Gastroesophageal sphincter (tissue), 3 donors: ENCODE results near the gene SVBP.

Experiments used
- CTCF ChIP-seq, 4 experiments: fragments of 200-600 bp in 2 of 4; fragments of 450-650 bp in 2 of 4; sonication (generic) in 1 of 4; IDR thresholded peaks; one replicate each; pipeline ENCODE4 v1.5.1; 2017 to 2019; ENCODE audit warnings: antibody characterized with exemption in 4 of 4, mild to moderate bottlenecking in 2 of 4, moderate library complexity in 2 of 4
- POLR2AphosphoS5 ChIP-seq: sonication (generic); formaldehyde crosslinking; IDR thresholded peaks from one replicate; pipeline ENCODE4 v1.6.1; 2017; ENCODE audit warnings: antibody characterized with exemption

- TF ChIP-seq CTCF (IDR thresholded peaks at IDR 0.05) = no peak
- TF ChIP-seq POLR2AphosphoS5 = no peak
Observed at GRCh38 chr1:42841010-42841409, 23.8 kb upstream of the SVBP start.
